H7 (cell line): Measurements from ENCODE around the gene KDM4C. TPM values are rescaled to one million over a fixed set of nuclear protein-coding genes. Genes with fewer than 3 reads are reported as not detected.
"Not testable (repeated sequence)": the region's sequence is repeated elsewhere in the genome, so short reads cannot be mapped to it uniquely, and the experiment has no call there.

Source experiments
- DNase-seq: peaks from one replicate; pipeline ENCODE4 v3.0.0; 2012
- H3K27me3 ChIP-seq: 2 replicates; pipeline ENCODE4 v1.6.0; 2011; ENCODE audit warnings: mild to moderate bottlenecking, low read length; ENCODE audit not compliant: control insufficient read depth, insufficient read depth
- H3K36me3 ChIP-seq: replicated peaks from 2 replicates; pipeline ENCODE4 v1.5.1; 2011; ENCODE audit warnings: low read length; ENCODE audit not compliant: control insufficient read depth, insufficient read depth
- H3K4me3 ChIP-seq: 2 replicates; pipeline ENCODE4 v1.5.1; 2011; ENCODE audit warnings: low read depth, mild to moderate bottlenecking, control low read depth, low read length, moderate library complexity; ENCODE audit not compliant: insufficient read depth
- total RNA-seq: library from RNA; depleted of rRNA; stranded (reverse); fragments of >200 nt; shearing (Covaris generic); gene quantifications from 2 replicates; pipeline ENCODE4 v1.2.3, GENCODE V29; 2014

KDM4C gene
- total RNA-seq, 1 experiment from 2014 or later = 20.9 TPM

- H3K27me3 ChIP-seq = no peaks in the 10 kb centered on the region
- no peak overlapping the region for H3K4me3 ChIP-seq
- H3K36me3 ChIP-seq = no peaks in the 10 kb centered on the region
- DNase-seq = no peak
These were observed 186.3 kb downstream of the KDM4C start for GRCh38 chr9:6944093-6944551.

GRCh38 chr9:6944896-6945295, 187.1 kb downstream of the KDM4C start:
- Histone ChIP-seq H3K27me3 (no peaks in the 10 kb centered on the region), H3K4me3 (no peak overlapping the region), H3K36me3 (no peaks in the 10 kb centered on the region)
- DNase-seq = no peak

DNA sequence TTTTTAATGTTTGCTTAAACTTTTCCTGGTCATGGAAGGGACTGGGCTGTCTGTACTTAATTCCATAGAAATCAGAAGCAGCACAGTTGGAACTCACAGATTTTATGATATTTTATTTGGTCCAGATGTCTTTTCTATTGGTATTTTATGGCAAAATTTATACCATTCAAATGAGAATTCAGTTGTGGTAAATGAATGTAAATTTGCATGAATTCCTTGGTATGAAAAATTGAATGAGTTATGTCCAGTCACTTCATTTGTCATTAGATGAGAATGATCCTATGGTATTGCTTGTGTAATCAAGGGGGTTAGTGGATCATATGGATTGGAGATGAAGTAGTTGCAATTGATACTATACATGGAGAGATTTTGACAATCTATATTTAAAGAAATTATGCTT, 188.0 kb downstream of the KDM4C start:
- H3K4me3 ChIP-seq = no peak overlapping the region
- DNase-seq = no peak
- no peaks in the 10 kb centered on the region for H3K36me3 ChIP-seq
- H3K27me3 ChIP-seq = no peaks in the 10 kb centered on the region

DNA sequence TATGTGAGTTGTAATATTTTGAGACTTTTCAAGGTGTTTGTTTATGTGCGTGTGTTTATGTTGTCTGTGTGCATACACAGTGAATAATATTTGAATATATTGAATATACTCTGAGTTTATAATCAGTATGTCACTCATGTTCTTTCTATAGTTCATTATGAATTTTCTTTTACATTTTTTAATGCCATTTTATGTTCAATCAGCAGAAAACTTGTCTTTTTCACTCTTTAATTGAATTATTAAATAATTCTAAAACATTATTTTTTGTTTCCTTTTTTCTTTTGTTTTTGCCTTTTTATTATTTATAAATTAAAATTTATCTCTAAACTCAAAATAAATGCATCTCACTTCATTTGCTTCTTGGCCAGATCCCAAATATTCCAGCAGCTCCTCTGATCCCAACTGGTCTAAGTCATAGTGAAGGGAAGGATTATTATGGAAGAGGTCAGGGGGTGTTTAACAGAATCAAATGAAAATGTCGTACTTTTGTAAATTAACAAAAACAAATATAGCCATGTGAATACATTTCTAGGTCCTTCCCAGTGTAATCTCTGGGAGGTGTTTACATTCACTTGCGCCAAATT, 188.9 kb downstream of the KDM4C start:
- Histone ChIP-seq H3K36me3 (no peaks in the 10 kb centered on the region), H3K4me3 (no peak overlapping the region), H3K27me3 (no peaks in the 10 kb centered on the region)
- no peak for DNase-seq

DNA sequence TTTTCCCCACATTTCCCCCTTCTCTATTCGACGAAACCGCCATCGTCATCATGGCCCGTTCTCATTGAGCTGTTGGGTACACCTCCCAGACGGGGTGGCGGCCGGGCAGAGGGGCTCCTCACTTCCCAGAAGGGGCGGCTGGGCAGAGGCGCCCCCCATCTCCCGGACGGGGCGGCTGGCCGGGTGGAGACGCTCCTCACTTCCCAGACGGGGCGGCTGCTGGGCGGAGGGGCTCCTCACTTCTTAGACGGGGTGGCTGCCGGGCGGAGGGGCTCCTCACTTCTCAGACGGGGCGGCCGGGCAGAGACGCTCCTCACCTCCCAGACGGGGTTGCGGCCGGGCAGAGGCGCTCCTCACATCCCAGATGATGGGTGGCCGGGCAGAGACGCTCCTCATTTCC, 191.1 kb downstream of the KDM4C start:
- H3K36me3 ChIP-seq, H3K4me3 ChIP-seq, DNase-seq, H3K27me3 ChIP-seq: not testable (repeated sequence)

DNA sequence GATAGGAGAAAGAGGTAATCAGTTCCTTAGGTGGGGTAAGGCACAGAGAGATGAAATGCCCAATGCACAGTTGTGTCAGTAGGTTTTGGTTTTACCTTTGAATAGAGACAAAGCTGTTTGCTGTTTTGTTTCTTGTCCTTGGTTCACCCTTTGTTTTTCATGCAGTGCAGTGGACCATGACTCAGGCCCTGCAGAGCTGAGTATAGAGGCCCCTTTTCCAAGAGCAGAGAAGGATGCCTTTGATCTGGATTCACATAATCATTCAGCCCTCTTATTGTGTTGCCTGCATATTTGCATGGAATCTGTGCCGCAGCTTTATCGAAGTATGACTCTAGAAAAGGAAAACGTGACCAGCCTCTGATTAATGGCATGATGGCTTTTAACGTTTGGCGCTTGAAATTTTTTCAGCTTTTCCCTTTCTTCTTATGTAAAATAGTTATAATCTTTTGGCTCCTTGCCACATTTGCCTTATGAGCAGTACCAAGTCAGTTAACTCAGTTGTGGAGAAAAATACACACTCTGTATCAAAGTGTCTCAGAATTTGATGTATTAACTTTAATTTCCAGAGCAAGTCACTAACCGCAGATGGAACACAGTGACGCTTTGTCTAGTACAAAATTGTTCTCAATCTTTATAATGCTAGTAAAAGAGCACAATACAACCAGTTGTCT, 197.6 kb downstream of the KDM4C start:
- Histone ChIP-seq H3K36me3 (no peaks in the 10 kb centered on the region), H3K27me3 (no peaks in the 10 kb centered on the region)
- peak; percentile 37 for DNase-seq

GRCh38 chr9:6956879-6957278, 199.1 kb downstream of the KDM4C start:
- no peak for DNase-seq
- Histone ChIP-seq H3K36me3 (no peaks in the 10 kb centered on the region), H3K4me3 (no peak overlapping the region), H3K27me3 (no peaks in the 10 kb centered on the region)

More for the DNA sequence above, 197.6 kb downstream of the KDM4C start:
- H3K4me3 ChIP-seq = no peak overlapping the region

DNA sequence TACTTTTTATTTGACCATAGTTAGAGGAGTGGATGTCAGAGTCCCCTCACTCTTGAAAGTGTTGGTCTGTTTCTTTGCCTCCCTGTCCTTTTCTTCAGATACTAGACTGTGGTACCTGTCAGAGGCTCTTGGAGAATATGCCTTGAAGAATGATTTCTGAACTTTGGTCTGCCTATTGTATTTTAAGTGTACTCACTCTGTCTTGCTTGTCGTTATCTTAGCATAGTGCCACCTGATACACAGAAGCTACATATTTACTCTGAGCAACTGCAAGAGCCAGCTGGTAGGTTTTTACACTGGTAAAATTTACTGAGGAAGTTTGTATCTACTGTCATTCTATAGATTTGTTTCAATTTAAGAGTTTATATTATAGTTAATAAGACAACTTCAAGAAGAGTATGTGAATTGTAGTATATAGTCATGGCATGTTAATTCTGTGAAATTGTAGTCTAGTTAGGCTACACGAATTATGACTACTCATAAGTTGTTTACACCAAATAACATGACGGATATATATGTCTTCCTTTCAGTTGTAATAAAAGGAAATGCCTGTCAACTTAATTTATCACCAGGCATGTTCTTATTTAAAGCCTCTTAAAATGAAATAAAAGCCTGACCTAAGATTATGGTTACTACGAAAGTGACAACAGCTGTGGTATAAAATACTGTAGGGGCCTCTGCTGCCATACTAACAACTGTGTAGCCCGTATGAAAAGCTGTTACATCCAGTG, 201.7 kb downstream of the KDM4C start:
- DNase-seq = no peak
- no peak overlapping the region for H3K4me3 ChIP-seq
- no peaks in the 10 kb centered on the region for H3K36me3 ChIP-seq
- H3K27me3 ChIP-seq = no peaks in the 10 kb centered on the region

DNA sequence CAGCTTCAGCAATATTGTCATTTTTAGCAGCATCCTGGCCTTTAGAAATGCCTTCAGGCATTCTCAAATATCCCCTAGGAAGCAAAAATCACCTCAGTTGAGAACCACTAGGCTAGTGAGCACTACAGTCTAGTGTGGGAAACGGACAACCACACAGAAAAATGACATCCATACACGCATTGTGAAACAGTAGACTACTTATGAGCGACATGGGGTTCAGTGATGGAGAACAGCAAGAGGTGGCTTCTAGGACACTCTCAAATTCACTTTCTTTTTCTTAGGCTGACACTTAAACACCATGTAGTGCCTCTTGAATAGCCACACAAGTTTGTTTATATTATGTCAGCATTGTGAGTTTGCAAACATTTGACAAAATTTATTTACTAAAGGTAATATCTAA, 203.0 kb downstream of the KDM4C start:
- Histone ChIP-seq H3K36me3 (no peaks in the 10 kb centered on the region), H3K4me3 (no peak overlapping the region), H3K27me3 (no peaks in the 10 kb centered on the region)
- DNase-seq = no peak

DNA sequence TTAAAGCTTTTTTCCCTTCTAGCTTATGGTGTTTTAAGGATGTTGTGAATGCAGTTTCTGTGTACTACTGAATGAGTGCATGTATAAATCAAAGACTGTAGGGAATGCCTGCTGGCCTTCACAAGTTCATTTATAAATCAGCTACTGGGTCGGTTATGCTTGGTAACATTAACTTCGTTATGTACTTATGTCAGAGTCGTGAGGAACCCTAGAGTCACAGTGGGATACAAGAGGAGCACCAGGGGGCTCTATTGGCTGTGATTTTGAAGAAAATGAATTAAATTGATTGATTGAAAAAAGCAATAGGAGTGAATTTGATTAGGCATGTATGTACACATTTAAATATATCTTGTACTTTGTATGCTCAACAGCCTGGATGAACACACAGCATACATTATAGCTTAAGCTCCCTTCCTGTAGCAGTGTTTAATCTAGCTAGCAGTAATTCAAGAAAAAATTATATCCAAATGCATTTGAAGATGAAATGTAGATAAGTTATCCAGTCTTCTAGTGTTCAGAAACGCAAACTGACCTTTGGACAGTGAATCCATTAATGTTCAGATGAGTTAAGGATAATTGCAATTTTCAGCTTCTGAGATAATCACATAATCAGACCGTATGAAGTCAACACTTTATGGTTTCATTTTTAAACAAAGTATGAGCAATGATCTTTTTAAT, 204.2 kb downstream of the KDM4C start:
- DNase-seq = no peak
- Histone ChIP-seq H3K27me3 (no peaks in the 10 kb centered on the region), H3K4me3 (no peak overlapping the region), H3K36me3 (no peaks in the 10 kb centered on the region)

- Histone ChIP-seq H3K27me3 (no peaks in the 10 kb centered on the region), H3K36me3 (no peaks in the 10 kb centered on the region), H3K4me3 (no peak overlapping the region)
- DNase-seq = no peak
These were observed 207.8 kb downstream of the KDM4C start for GRCh38 chr9:6965566-6965965.

DNA sequence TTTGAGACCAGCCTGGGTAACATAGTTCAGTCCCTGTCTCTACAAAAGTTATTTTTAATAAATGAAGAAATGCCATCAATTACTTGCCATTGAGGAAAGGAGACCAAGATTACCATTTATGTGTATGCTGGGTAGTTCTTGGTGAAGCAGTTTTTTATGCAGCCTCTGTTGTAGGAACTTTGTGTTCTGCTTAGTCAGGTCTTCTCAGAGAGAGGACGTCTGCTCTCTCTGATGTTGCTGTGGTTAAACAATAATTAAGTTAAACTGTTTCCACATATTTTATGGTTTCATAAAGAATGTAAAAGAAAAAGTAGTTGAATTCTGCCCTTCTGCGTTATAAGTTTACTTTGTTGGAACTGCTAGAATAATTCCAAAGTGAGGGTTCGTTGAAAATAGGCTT, 210.5 kb downstream of the KDM4C start:
- no peak for DNase-seq
- no peak overlapping the region for H3K4me3 ChIP-seq
- H3K27me3 ChIP-seq = no peaks in the 10 kb centered on the region
- no peaks in the 10 kb centered on the region for H3K36me3 ChIP-seq

DNA sequence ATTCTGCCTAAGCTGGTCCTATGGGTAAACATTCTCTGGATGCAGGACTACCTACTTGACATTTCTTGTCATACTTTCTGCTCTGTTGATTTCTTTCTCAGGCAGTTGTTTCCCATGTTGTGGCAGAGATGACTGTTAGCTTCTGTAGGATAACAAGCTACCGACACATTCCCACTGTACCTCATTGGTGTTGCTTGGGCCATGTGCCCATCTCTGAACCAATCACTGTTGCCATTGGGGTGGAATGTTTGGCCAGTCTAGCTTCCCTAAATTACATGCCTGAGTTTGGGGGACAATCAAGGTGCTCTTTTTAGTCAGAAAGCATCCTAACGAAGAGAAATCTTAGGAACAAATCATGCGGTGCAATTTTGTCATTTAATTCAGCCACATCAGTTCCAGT, 212.0 kb downstream of the KDM4C start:
- H3K27me3 ChIP-seq = no peaks in the 10 kb centered on the region
- no peaks in the 10 kb centered on the region for H3K36me3 ChIP-seq
- no peak overlapping the region for H3K4me3 ChIP-seq
- no peak for DNase-seq

DNA sequence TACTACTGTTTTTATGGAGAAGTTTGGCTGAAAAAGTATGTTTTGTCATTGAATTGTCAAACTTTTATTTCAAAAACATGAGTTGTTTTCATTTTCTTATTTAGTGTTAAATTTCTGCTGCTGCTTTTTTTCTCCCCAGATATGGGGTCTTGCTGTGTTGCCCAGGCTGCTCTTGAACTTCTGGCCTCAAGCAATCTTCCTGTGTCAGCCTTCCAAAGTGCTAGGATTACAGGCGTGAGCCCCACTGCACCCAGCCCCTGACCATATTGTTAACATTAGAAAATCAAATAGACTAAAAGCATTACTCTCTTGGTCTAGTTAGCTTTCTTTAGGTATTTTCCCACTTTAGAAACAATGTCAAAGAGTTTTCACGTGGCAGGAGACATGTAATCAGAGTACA, 215.3 kb downstream of the KDM4C start:
- Histone ChIP-seq H3K36me3 (no peaks in the 10 kb centered on the region), H3K27me3 (no peaks in the 10 kb centered on the region), H3K4me3 (no peak overlapping the region)
- DNase-seq = no peak

GRCh38 chr9:6973762-6974161, 216.0 kb downstream of the KDM4C start:
- H3K36me3 ChIP-seq = no peaks in the 10 kb centered on the region
- H3K27me3 ChIP-seq = no peaks in the 10 kb centered on the region
- no peak for DNase-seq
- no peak overlapping the region for H3K4me3 ChIP-seq
